Common myeloid progenitor, CD34-positive (primary cell): ENCODE measurements around the gene ARHGEF4.

Experiments
- CTCF ChIA-PET: fragments of 350-600 bp; sonication (Branson Sonifier 250); formaldehyde crosslinking; loops from one replicate; lab custom pipeline; 2021; ENCODE audit warnings: antibody characterized with exemption; lab: Charles Lee
- POLR2A ChIA-PET: fragments of 350-600 bp; sonication (Branson Sonifier 250); formaldehyde crosslinking; loops from one replicate; lab custom pipeline; 2021; ENCODE audit warnings: antibody characterized with exemption; lab: Charles Lee
- DNase-seq, 3 donors: peaks; one replicate each; pipeline versions ENCODE4 v3.0.0 to v3.0.0-alpha.2; 2013
- H3K27ac ChIP-seq, 2 experiments: 1 replicate in 1 of 2; 2 replicates in 1 of 2; pipeline ENCODE4 v1.7.0; 2013; ENCODE audit warnings: inconsistent platforms in 2 of 2, low read length in 2 of 2, mild to moderate bottlenecking in 2 of 2, low read depth in 1 of 2, moderate library complexity in 1 of 2; ENCODE audit not compliant: severe bottlenecking in 2 of 2, insufficient read depth in 1 of 2, poor library complexity in 1 of 2
- H3K27me3 ChIP-seq, 5 experiments: replicated peaks in 2 of 5; 1 replicate in 3 of 5; 2 replicates in 2 of 5; pipeline versions ENCODE4 v1.6.1 to v1.7.0; 2013; ENCODE audit warnings: low read length in 4 of 5, mild to moderate bottlenecking in 2 of 5, moderate library complexity in 2 of 5, inconsistent platforms in 1 of 5; ENCODE audit not compliant: insufficient read depth in 5 of 5, control insufficient read depth in 4 of 5
- H3K36me3 ChIP-seq, 4 experiments: 1 replicate in 2 of 4; 2 replicates in 2 of 4; pipeline versions ENCODE4 v1.6.1 to v1.7.0; 2013; ENCODE audit warnings: low read length in 3 of 4, control low read depth in 1 of 4, mild to moderate bottlenecking in 1 of 4; ENCODE audit not compliant: control insufficient read depth in 4 of 4, insufficient read depth in 4 of 4
- H3K4me1 ChIP-seq, 4 experiments: 1 replicate in 3 of 4; 2 replicates in 1 of 4; pipeline versions ENCODE4 v1.6.1 to v1.7.1; 2013; ENCODE audit warnings: low read length in 3 of 4, mild to moderate bottlenecking in 3 of 4, control low read depth in 1 of 4, inconsistent platforms in 1 of 4, moderate library complexity in 1 of 4; ENCODE audit not compliant: control insufficient read depth in 4 of 4, insufficient read depth in 4 of 4; ENCODE audit errors: control extremely low read depth in 1 of 4
- H3K4me3 ChIP-seq, 7 experiments: 1 replicate in 4 of 7; 2 replicates in 3 of 7; pipeline versions ENCODE4 v1.5.1 to v1.7.0; 2013; ENCODE audit warnings: mild to moderate bottlenecking in 7 of 7, low read length in 6 of 7, moderate library complexity in 6 of 7, inconsistent platforms in 2 of 7, low read depth in 2 of 7, control low read depth in 1 of 7; ENCODE audit not compliant: insufficient read depth in 4 of 7, control insufficient read depth in 1 of 7; ENCODE audit errors: extremely low read depth in 1 of 7
- H3K9me3 ChIP-seq, 5 experiments: 1 replicate in 4 of 5; 2 replicates in 1 of 5; pipeline versions ENCODE4 v1.6.1 to v1.7.1; 2013; ENCODE audit warnings: low read length in 4 of 5, mild to moderate bottlenecking in 2 of 5, inconsistent platforms in 1 of 5, low read depth in 1 of 5, moderate library complexity in 1 of 5; ENCODE audit not compliant: control insufficient read depth in 4 of 5, insufficient read depth in 2 of 5; ENCODE audit errors: control extremely low read depth in 1 of 5
- WGBS: methylation state at CpG from one replicate; pipeline ENCODE4 v1.1.5; 2013; ENCODE audit not compliant: insufficient coverage; 5-methylcytosine and 5-hydroxymethylcytosine counted together

Gene ARHGEF4

GRCh38 chr2:130910931-130911330 lies 74.2 kb downstream of the ARHGEF4 start:
- 93% methylated on average over 3 of the region's 6 CpGs for WGBS
- H3K27me3 ChIP-seq: peaks cover 3 to 51% (median 14%) of the 10 kb centered on the region in 5 experiments
- H3K4me3 ChIP-seq: no peak overlapping the region
- no peaks in the 10 kb centered on the region for H3K4me1 ChIP-seq
- POLR2A ChIA-PET: no interaction called here
- no peaks in the 10 kb centered on the region for H3K36me3 ChIP-seq
- CTCF ChIA-PET: no interaction called here
- H3K27ac ChIP-seq: no peak overlapping the region
- no peak for DNase-seq
- H3K9me3 ChIP-seq: peaks cover 0 to 8% (median 0%) of the 10 kb centered on the region in 5 experiments

- 95% methylated on average over 4 of the region's 5 CpGs for WGBS
- no peak for DNase-seq
- ChIA-PET CTCF (no interaction called here), POLR2A (no interaction called here)
- no peaks in the 10 kb centered on the region for H3K36me3 ChIP-seq
- no peak overlapping the region for H3K4me3 ChIP-seq
- H3K27ac ChIP-seq: no peak overlapping the region
- peaks cover 0 to 2% (median 0%) of the 10 kb centered on the region in 5 experiments for H3K9me3 ChIP-seq
- no peaks in the 10 kb centered on the region for H3K4me1 ChIP-seq
- peaks cover 4 to 52% (median 14%) of the 10 kb centered on the region in 5 experiments for H3K27me3 ChIP-seq
Observed at GRCh38 chr2:130911482-130911881, 74.8 kb downstream of the ARHGEF4 start.

GRCh38 chr2:130911996-130912395 lies 75.3 kb downstream of the ARHGEF4 start:
- Histone ChIP-seq H3K9me3 (no peaks in the 10 kb centered on the region), H3K36me3 (no peaks in the 10 kb centered on the region), H3K27me3 (peaks cover 4 to 55% (median 18%) of the 10 kb centered on the region in 5 experiments), H3K27ac (no peak overlapping the region), H3K4me3 (no peak overlapping the region), H3K4me1 (no peaks in the 10 kb centered on the region)
- WGBS: 84% methylated on average over 15 of the region's 15 CpGs
- ChIA-PET POLR2A (no interaction called here), CTCF (no interaction called here)
- no peak for DNase-seq

- Histone ChIP-seq H3K27me3 (peaks cover 4 to 60% (median 21%) of the 10 kb centered on the region in 5 experiments), H3K4me1 (no peaks in the 10 kb centered on the region), H3K27ac (no peak overlapping the region), H3K4me3 (no peak overlapping the region), H3K36me3 (no peaks in the 10 kb centered on the region), H3K9me3 (no peaks in the 10 kb centered on the region)
- ChIA-PET CTCF (no interaction called here), POLR2A (no interaction called here)
- 83% methylated on average over 1 of the region's 4 CpGs for WGBS
- DNase-seq: no peak
Observed at GRCh38 chr2:130912471-130912870, 75.8 kb downstream of the ARHGEF4 start.

- Histone ChIP-seq H3K27ac (no peak overlapping the region), H3K4me3 (no peak overlapping the region), H3K9me3 (no peaks in the 10 kb centered on the region), H3K36me3 (no peaks in the 10 kb centered on the region), H3K27me3 (peaks cover 4 to 68% (median 21%) of the 10 kb centered on the region in 5 experiments), H3K4me1 (no peaks in the 10 kb centered on the region)
- no peak for DNase-seq
- CTCF ChIA-PET: no interaction called here
- 93% methylated on average over 3 of the region's 6 CpGs for WGBS
- POLR2A ChIA-PET: no interaction called here
Observed at GRCh38 chr2:130913891-130914290, 77.2 kb downstream of the ARHGEF4 start.

GRCh38 chr2:130915149-130915548 lies 78.4 kb downstream of the ARHGEF4 start:
- POLR2A ChIA-PET: no interaction called here
- Histone ChIP-seq H3K4me3 (no peak overlapping the region), H3K27ac (no peak overlapping the region), H3K9me3 (no peaks in the 10 kb centered on the region), H3K4me1 (no peaks in the 10 kb centered on the region), H3K36me3 (no peaks in the 10 kb centered on the region), H3K27me3 (peaks cover 4 to 69% (median 21%) of the 10 kb centered on the region in 5 experiments)
- no peak for DNase-seq
- WGBS: 94% methylated on average over 5 of the region's 5 CpGs
- CTCF ChIA-PET: no interaction called here

- H3K27me3 ChIP-seq: peaks cover 4 to 68% (median 21%) of the 10 kb centered on the region in 5 experiments
- no peak overlapping the region for H3K27ac ChIP-seq
- DNase-seq: no peak
- no peaks in the 10 kb centered on the region for H3K4me1 ChIP-seq
- H3K9me3 ChIP-seq: no peaks in the 10 kb centered on the region
- ChIA-PET POLR2A (no interaction called here), CTCF (no interaction called here)
- 41% methylated on average over 41 of the region's 50 CpGs for WGBS
- H3K4me3 ChIP-seq: no peak overlapping the region
- no peaks in the 10 kb centered on the region for H3K36me3 ChIP-seq
Observed at GRCh38 chr2:130915595-130916437, 79.1 kb downstream of the ARHGEF4 start.
